GM19035 (cell line): Measurements from ENCODE around the gene C19orf47.

Experiments used
- ATAC-seq: cut with Tn5 transposase; IDR thresholded peaks from one replicate; pipeline ENCODE4 v1.9.1; 2021; ENCODE audit not compliant: unreplicated experiment

C19orf47 gene

DNA sequence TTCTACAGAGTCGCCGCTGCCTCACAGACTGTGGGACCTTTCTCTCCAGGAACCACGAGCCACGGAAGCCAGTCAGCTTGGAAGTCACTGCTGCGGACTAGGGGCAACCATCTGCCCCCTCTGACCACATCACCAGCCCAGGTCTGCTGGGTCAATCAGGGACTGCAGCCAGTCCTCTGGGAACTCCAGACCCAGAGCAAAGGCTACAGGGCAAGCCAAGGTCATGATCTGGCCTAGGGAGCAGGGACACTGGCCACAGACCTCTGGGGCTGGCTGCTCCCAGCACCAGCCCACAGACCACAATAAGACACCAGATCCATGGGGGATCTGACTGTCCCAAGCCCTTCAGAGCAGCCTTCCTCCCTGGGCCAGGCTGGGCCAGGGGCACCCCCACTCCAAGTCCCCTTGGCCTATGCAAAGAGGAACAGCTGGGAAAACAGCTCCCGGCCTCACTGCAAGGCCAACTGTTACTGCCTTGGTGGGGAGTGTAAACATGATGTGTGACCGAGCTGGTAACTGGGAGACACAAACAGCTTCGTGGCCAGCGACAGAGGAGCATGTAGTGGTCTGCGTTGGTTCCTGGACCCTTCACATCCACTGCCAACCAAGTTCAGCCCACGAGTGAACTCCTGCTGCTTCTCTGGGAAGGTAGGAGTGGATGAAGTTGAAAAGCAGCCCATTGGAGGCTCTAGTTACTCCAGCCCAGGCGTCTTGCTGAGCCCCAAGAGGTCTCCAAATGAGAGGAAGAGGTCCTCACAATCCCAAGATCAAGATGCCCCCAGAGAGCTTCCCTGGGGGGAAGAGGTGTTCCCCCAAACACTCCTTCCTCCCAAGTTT lies 64.6 kb downstream of the C19orf47 start:
- no peak for ATAC-seq

DNA sequence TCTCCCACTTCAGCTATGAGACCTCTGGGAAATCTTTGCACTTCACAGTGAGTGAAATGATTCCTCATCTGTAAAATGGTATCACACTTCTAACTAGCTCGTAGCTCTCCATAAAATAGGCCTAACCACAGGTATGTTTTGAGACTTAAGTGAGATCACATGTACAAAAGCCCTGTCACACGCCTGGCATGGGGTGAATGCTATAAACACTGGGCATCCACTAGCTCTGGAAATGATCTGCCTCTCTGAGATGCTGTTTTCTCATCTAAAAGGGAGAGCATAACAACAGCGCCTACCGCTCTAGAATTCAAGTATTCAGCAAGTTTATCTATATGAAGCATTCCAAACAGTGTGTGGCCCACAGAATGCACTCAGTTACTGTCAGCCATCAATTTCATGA lies 65.3 kb downstream of the C19orf47 start:
- ATAC-seq: no peak

DNA sequence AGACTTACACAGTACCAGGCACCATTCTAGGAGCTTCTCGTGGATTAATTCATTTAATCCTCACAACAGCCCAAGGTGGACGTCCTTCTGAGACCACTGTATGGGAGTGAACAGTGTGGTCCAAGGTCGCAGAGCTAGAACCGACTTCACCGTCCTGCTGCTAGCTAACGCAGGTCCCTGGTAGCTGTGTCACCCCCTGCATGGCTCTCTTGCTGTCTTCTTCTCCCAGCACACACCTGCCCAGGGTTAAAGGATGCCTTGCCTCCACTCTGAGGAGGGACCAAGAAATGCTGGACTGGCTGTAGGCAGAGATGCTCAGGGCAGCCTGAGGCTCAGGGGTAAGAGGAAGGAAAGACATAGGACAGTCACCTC lies 66.0 kb downstream of the C19orf47 start:
- ATAC-seq: no peak

DNA sequence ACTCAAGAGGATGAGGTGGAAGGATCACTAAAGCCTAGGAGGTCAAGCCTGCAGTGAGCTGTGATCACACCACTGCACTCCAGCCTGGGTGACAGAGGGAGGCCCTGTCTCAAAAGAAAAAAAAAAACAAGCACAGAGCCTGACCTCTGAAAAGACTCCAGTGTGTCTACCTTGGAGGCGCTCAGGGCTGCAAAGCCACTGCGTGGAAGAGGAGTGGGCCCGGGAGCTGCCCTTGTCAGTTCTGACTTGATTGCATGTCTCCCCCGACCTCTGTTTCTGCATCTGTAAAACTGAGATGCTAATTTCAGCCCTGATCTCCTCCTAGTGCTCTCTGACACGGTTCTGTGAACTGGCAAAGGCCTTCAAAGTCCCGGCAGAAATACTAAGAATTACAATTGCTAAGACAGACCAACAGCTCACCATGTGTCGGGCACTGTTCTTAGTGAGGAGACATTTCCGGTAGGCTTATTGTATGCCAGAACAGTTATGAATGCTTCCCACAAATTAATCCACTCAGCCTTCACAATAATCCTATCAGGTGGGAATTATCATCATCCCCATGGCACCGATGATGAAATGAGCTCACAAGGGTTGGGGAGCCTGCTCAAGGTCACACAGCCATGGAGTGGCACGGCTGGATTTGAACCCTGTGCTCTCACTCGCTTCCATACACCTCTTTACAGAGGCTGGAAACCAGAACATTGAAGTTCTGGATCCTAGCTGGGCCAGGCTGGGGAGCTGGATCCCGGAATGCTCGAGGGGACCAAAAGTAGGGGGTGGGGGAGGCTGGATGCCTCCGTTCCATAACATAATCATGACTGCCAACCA lies 66.6 kb downstream of the C19orf47 start:
- no peak for ATAC-seq

DNA sequence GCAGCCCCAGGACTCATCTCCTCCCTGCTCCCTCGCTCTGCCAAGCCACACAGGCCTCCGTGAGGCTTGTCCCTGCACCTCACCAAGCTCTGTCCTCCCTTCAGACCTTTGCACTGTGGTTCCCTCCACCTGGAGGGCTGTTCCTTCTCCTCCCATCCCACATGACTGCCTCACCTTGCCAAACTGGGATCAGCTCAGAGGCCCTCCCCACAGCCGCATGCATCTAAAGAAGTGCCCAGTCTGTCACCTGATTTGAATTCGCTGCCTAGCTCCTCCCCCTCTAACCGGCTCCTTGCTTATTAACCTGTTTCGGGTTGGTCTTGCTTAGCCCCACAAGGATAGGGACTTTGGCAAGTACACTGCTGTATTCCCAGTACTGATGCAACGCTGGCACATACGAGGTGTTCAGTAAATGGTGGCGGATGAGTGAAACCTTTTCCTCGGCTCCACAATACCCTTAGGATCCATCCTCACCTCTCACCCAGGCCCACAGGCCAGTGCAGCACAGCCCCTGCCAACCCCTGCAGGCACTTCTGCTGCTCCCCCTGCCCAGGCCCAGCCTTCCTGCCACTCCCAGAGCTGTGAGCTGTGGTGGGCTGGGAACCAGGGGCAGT lies 67.5 kb downstream of the C19orf47 start:
- no peak for ATAC-seq

DNA sequence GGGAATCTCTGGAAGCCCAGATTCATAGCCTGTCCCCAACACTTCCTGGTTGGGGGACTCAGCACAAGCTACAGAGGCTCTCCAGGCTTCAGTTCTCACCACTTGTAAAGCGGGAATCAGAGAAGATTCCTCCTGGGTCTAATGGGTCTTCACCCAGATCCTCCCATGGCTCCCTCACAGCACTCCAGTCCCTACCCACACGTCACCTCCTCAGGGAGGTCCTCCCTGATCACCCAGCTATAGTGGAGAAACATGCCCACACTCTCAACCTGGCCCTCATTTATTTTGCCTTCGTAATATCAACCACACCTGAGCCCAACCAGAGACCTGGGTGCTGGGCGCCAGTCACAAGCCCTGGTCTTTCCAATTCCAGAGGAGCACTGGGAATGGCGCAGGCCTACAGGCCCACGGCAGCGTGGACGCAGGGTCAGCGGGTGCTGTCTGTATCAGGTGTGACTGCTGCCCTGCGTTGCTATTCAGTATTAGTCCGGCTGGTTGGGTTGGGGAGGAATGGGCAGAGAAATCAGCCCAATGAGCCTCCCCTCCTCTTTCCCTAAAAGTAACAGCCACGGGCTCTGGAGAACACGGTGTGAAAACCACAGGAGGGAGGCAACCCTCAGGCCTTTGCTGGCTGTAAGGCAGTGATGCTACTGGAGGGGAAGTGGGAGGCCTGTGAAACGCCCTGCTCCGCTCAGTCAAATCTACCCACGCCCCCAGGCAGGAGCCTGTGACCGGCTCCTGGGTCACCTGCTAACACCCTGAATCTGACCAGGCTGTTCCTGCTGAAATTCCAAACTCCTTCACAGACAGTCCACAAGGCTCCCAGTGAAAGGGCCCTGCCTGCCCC lies 68.2 kb downstream of the C19orf47 start:
- ATAC-seq: no peak

DNA sequence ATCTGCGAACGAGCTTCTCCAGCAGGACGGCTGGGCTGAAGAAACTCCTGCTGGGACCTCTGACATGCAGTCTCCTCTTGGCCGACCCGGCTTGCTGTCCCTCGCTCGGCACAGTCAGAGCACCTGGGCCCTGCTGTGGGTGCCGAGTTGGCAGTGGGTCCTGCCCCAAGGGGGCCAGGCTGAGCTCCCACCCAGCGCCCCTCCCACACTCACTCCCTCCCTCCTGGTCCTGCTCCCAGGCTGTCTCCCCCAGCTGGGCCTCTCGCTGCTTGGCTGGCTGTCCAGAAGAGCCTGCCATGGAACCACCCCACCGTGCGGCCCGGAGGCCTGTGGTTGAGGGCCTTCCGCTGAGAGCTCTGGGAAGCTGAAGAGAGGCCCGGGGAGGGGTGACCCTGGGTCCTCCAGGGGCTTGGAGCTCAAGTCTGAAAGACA lies 69.1 kb downstream of the C19orf47 start:
- ATAC-seq: no peak

DNA sequence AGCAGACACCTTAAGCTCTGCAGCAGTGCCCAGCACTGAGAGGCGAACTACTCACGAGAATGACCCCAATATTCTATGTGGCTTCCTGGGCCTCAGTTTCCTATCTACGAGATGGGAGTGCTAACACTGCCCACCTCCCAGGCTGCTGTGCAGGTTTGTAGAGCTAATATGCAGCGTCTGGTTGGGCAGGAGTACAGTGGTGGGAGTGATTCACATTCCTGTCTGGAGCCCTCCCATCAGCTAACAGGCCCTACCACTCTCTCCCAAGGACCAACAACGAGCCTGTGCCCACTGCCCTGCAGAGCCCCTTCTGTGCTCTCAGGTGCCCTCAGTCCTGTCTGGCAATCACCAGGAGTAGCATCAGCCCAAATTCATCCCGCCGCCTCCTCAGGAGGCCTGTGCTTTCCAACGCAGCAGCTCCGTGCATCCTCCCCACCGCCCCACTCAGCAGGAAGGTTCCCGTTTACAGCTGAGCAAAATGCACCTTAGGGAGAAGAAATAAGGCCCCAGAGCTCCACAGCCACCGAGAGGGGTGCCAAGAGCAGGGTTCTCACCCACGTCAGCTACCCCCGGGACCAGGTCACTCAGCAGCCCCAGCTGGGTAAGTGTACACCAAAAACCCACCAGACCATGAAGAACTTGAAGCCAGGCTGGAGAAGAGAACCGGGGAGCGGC lies 69.7 kb downstream of the C19orf47 start:
- ATAC-seq: no peak

DNA sequence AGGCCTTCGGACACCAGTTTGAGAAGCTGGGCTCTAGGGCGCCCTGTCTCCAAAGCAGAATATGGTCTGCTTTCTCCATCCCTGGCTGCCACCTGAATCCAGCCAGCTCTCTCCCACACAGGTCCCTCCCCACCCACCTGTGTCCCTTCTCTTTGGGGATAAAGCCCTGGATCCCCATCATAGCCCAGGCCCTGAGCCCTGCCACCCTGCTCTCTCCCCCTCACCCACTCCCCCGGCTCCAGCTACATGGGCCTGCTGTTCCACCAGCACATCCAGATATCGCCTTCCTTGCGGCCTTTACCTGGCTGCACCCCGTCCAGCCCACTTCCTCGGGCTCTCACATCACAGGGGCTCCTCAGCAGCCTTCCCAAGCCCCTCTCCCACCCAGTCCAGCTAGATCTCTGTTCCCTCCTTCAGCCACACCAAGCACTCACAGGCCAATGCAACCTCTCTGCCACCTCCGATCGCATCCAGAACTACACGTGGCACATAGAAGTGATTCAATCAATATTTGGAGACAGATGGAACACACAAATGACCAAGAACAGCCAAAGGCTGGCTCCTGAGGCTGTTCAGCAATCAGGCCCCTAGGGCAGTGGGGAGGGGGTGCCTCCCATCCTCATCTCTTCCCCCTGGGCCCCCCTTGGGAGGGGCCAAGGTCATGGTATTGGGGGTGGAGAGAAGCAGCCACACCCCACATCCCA lies 70.7 kb downstream of the C19orf47 start:
- ATAC-seq: no peak

DNA sequence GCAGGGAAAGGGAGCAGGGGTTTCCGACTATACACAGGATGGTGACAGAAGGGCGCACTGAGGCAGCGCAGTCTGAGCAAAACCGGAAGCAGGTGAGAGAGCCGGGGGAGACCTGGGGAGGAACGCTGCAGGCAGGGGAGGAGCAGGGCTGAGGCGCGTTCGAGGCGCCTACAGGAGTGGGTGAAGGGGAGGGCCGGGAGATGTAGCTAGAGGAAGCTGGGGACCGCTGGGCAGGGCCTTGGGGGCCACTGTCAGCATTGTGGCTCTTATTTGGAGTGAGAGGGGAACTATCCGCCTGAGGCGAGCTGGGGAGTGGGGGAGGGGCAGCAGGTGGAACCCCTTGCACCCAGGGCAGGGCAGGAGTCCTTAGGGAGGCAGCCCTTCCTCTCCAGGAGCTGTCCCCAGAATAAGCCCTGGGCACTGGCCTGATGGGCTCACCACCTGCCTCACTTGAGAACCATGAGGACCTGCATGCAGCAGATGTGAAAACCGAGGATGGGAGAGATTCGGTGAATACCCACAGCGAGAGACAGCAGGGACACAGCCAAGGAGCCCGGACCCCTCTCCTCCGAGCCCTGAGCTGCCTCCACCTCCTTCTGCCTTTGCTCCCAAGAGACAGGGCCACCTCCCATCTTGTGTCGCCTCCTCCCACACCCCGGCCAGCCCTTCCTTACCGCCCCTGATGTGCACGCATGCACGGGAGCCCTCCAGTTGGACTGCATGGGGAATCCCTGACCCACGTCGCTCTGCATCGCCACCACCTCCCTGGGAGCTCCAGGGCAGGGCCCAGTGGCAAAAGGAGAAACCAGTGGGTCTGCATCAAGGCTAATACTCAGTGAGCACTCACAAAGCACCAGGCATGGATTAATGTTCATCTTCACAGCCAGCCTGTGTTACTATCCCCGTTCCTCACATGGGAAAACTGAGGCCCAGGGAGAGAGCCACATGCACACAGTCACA lies 73.3 kb downstream of the C19orf47 start:
- no peak for ATAC-seq

DNA sequence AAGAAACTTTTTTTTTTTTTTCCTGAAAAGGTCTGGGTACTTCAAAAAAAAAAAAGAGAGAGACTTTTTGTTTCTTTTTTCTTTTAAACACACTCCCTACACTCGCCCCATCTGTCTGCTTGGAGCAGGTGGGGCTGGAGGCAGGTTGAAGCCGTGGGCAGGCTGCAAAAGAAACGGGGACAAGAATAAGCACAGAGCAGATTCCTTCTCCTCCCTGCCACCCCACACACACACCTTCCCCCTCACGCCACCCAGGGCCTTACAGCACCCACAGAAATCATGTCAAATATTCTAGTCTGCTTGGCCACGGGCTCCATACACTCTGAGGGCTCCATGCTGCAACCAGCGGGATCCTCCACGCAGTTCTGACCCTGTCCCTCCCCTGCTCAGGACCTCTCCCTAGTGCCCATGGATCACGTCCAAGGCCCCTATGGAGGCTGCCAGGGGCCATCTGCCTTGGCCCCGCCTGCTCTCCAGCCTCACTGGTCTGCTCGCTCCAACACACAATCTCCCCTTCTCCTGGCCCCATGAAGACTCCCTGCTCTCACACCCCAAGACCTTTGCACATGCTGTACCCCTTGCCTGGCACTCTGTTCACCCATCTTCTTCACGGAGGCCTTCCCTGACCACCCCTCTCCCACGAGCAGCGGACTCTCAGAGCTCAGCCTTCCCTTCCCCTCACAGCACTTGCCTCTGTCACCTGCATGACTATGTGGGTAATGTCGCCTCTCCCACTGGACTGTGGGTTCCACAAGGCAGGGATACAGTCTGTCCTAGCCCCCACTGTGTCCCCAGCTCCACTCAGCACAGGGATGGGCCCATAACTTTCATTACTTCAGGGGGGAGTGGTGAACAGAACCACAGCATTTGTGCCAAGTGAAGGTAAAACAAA lies 74.5 kb downstream of the C19orf47 start:
- no peak for ATAC-seq

DNA sequence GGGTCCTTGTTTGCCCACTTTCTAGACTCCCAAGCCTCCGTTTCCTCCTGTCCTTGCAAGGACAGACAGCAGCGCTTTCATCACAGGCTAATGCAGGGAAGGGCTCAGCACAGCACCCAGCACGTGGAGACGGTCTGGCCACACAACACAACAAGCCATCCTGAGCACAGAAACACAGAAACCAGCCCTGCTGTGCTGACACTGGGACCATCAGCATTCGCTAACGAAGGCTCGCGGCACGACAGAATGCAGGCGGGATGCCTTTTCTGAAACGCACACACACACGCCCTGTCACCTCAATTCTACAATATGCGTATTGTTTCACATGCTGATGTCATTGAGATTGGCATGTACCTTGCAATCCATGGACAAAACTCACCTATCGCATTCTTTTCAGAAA lies 75.9 kb downstream of the C19orf47 start:
- no peak for ATAC-seq

DNA sequence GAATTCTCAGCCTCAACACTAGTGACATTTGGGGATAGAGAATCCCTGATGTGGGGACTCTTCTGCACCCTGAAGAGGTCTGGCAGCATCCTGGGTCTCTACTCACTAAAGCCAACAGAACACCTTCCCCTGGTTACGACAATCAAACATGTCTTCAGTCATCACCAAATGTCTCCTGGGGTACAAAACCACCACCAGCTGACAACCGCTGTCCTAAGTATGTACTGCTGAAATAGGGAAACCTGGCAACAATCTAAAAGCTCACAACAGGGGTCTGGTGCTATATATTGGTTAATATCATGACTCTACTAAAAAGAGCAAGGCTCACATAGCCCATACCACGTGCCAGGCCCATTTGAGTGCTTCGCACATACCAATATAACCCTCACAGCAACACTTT lies 76.5 kb downstream of the C19orf47 start:
- ATAC-seq: no peak

DNA sequence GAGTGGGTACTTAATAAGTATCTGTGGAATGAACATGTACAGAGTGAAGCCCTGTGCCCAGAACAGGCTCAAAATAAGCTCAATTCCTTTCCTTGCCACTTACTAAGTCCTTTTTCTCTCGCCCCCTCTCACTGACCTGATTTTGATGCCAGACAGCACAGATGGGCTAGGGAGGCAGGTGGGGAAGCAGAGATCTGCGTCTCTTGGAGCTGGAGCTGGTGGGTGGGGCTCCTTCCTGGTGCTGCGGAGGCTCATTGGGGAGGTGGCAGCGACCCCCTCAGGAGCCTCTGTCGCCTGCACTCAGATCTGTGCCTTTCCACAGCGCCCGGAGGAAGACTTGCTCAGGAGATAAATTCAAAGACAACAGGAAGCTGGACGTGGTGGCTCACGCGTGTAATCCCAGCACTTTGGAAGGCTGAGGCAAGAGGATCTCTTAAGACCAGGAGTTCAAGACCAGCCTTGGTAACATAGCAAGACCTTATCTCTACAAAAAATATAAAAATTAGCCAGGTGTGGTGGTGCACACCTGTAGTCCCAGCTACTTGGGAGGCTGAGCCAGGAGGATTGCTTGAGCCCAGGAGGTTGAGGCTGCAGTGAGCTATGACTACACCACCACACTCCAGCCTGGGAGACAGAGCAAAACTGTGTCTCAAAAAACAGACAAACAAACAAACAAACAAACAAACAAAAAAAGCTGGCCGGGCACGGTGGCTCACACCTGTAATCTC lies 77.7 kb downstream of the C19orf47 start:
- no peak for ATAC-seq
